ENCODE results near the gene MMP28. TPM values are rescaled to one million over a fixed set of nuclear protein-coding genes. Genes with fewer than 3 reads are reported as not detected.

The MMP28 gene
- total RNA-seq, 4 donors from 2014 or later = 62.5 to 115 (median 79.1) TPM

- no peak overlapping the region for H3K4me3 ChIP-seq (ENCODE audit: low read depth, poor library complexity, severe bottlenecking)
- no peak for TF ChIP-seq CTCF (IDR thresholded peaks at IDR 0.05)
- no peak for TF ChIP-seq POLR2A (IDR thresholded peaks at IDR 0.05)
- no peak for DNase-seq (ENCODE audit: low spot score in 2 of 2)
- WGBS, 2 donors = 78% methylated on average over 8 of the region's 8 CpGs
- intact Hi-C loops (cut with DNase I; ENCODE audit: low total_unique reads) = loop anchor here (5.0 kb wide), 1 partner anchor 133 kb away; no protein-coding TSS in a partner anchor
Observed at GRCh38 chr17:35744830-35745229, 50.6 kb downstream of the MMP28 start.

DNA sequence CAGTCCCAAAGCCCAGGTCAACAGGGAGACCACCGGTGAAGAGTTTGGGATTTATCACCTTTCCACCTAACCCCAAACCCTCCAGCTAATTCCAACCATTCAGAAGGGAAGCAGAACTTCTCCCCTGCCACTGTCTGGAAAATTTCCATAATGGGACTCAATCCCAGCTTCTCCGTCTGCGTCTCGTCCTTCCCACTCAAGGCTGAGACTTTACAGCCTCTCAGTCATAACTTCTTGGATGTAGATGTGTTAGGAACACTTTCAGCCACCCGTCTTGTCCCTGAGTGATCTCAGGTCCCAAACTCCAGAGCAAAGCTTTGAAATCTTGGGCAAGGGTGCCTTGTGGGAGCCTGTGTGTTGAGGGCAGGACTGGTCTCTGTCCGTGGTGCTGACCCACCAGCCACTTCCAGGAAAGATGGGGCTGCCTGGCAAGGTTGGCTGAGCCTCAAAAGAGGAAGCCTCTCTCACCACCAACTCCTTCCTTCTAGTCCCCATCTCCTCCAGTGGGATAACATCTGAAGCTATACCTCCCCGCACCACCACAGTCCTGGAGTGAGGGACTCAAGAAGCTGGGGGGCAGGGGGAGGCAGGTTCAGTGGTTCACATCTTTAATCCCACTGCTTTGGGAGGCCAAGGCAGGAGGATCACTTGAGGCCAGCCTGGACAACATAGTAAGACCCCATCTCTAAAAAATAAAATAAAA lies 51.7 kb downstream of the MMP28 start:
- WGBS, 2 donors = 43 to 59% methylated on average over 7 of the region's 7 CpGs
- no peak for DNase-seq (ENCODE audit: low spot score in 2 of 2)
- intact Hi-C loops (cut with DNase I; ENCODE audit: low total_unique reads) = no loop called here

DNA sequence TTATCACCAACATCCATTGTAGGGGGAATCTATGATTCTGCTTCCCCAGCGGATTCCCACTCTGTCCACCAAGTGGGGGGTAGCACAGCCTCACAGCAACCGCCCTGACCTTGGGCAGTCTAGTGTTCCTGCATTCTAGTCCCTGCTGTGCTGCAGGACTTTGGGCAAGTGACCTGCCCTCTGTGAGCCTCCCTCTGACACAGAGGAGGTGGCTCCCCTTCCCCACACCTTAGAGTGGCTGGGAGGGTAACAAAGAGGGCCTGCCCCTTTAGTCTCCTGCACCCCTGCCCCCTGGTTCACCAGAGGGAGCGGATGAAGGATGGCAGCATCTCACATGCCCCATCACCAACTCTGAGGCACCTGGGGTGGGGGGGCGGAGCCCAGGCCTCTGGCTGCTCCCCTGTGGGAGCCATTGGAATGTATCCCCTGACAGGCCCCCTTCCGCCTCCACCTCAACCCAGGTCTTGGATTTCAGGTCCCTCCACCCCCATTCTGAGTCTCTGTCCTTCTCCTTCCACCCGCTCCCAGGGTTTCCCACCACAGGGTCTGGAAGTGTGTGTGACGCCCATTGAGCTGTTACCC lies 52.5 kb downstream of the MMP28 start:
- WGBS, 2 donors = 76 to 82% methylated on average over 7 of the region's 7 CpGs
- DNase-seq (ENCODE audit: low spot score in 2 of 2) = peak in 1 of 2 donors; percentile 53
- TF ChIP-seq CTCF (IDR thresholded peaks at IDR 0.05) (no peak), POLR2A (IDR thresholded peaks at IDR 0.05) (no peak)
- H3K4me3 ChIP-seq (ENCODE audit: low read depth, poor library complexity, severe bottlenecking) = no peak overlapping the region
- intact Hi-C loops (cut with DNase I; ENCODE audit: low total_unique reads) = no loop called here

More for the DNA sequence above, 51.7 kb downstream of the MMP28 start:
- no peak for TF ChIP-seq CTCF (IDR thresholded peaks at IDR 0.05)
- no peak for TF ChIP-seq POLR2A (IDR thresholded peaks at IDR 0.05)
- H3K4me3 ChIP-seq (ENCODE audit: low read depth, poor library complexity, severe bottlenecking) = no peak overlapping the region

- intact Hi-C loops (cut with DNase I; ENCODE audit: low total_unique reads) = no loop called here
- WGBS, 2 donors = 67 to 68% methylated on average over 7 of the region's 7 CpGs
- TF ChIP-seq POLR2A (IDR thresholded peaks at IDR 0.05) (no peak), CTCF (IDR thresholded peaks at IDR 0.05) (no peak)
Observed at GRCh38 chr17:35742496-35742895, 52.9 kb downstream of the MMP28 start.

DNA sequence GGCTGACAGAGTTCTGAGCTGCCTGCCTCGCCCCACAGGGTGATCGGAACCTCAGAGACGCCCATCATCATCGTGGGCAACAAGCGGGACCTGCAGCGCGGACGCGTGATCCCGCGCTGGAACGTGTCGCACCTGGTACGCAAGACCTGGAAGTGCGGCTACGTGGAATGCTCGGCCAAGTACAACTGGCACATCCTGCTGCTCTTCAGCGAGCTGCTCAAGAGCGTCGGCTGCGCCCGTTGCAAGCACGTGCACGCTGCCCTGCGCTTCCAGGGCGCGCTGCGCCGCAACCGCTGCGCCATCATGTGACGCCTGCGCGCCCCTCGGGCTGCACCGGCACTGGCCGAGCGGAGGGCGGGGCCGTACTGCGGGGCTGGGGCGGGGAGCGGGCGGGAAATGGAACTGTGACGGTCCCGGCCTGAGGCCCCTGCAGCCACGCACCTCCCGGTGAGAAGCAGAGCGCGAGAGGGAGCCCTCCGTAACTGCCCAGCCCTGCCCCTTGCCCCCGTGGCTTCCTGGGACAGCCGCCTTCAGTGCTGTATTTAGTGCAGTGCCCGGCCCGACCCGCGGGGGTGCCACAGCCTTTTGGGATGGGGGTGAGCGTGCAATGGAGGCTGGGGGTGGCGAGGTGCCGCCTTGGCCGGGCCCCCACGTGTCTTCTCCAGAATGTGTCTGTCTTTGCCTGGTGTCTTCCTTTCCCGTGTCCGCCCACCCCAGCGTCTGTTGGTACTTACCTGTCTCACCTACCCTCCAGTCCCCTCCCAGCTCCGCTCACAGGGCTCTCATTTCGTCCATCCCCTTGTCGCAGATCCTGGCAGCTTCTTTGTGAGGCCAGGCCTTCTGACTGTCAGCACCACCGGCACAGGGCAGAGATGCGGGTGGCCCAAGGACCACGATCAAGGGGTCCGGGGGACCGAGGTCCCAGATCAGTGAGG lies 54.2 kb downstream of the MMP28 start:
- DNase-seq (ENCODE audit: low spot score in 2 of 2) = peak in 1 of 2 donors; percentile 81
- no peak overlapping the region for H3K4me3 ChIP-seq (ENCODE audit: low read depth, poor library complexity, severe bottlenecking)
- 18 to 19% methylated on average over 30 to 70 of the region's 73 CpGs for WGBS, 2 donors
- intact Hi-C loops (cut with DNase I; ENCODE audit: low total_unique reads) = no loop called here
- TF ChIP-seq CTCF (IDR thresholded peaks at IDR 0.05) (no peak), POLR2A (IDR thresholded peaks at IDR 0.05) (no peak)

More at GRCh38 chr17:35742496-35742895, 52.9 kb downstream of the MMP28 start:
- no peak overlapping the region for H3K4me3 ChIP-seq (ENCODE audit: low read depth, poor library complexity, severe bottlenecking)
- peak in 1 of 2 donors; percentile 71 for DNase-seq (ENCODE audit: low spot score in 2 of 2)

All from lower leg skin (tissue), 4 donors.